Measurements from ENCODE around the gene FMO1.

DNA sequence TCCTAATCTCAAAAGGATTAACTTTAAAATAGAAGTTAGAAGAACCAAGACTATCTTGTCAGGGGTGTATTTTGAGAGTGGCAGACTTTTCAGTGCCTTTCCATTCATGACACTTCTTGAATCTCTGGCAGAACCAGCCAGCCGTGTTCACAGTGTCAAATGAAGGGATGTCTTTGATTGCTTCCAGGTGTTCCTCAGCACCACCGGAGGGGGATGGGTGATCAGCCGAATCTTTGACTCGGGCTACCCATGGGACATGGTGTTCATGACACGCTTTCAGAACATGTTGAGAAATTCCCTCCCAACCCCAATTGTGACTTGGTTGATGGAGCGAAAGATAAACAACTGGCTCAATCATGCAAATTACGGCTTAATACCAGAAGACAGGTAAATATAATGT is 32.3 kb downstream of the FMO1 start:
- TF ChIP-seq POLR2A (IDR thresholded peaks at IDR 0.05), result no peak
- TF ChIP-seq, protein P1, sequence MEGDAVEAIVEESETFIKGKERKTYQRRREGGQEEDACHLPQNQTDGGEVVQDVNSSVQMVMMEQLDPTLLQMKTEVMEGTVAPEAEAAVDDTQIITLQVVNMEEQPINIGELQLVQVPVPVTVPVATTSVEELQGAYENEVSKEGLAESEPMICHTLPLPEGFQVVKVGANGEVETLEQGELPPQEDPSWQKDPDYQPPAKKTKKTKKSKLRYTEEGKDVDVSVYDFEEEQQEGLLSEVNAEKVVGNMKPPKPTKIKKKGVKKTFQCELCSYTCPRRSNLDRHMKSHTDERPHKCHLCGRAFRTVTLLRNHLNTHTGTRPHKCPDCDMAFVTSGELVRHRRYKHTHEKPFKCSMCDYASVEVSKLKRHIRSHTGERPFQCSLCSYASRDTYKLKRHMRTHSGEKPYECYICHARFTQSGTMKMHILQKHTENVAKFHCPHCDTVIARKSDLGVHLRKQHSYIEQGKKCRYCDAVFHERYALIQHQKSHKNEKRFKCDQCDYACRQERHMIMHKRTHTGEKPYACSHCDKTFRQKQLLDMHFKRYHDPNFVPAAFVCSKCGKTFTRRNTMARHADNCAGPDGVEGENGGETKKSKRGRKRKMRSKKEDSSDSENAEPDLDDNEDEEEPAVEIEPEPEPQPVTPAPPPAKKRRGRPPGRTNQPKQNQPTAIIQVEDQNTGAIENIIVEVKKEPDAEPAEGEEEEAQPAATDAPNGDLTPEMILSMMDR (IDR thresholded peaks at IDR 0.05), result no peak
- TF ChIP-seq EP300 (IDR thresholded peaks at IDR 0.05), result no peak

Data from ovary (tissue), 3 donors.